Panc1 (cell line): ENCODE data around the gene RBBP7.

Experiments used
- POLR2AphosphoS5 ChIP-seq: IDR thresholded peaks from 2 replicates; pipeline ENCODE4 v1.6.1; 2012; ENCODE audit warnings: mild to moderate bottlenecking, low read depth, low read length, moderate library complexity
- SIN3A ChIP-seq: IDR thresholded peaks from 2 replicates; pipeline ENCODE4 v1.6.1; 2012; ENCODE audit warnings: low read depth, mild to moderate bottlenecking, low read length, moderate library complexity, borderline replicate concordance; ENCODE audit not compliant: insufficient read depth
- TCF7L2 ChIP-seq: IDR thresholded peaks from 2 replicates; pipeline ENCODE4 v1.6.1; 2011; ENCODE audit warnings: mild to moderate bottlenecking, low read depth, low read length, inconsistent platforms
- TF ChIP-seq, protein P1 (sequence below): fragments of 450-650 bp; IDR thresholded peaks from 2 replicates; pipeline ENCODE4 v1.5.1; 2017; ENCODE audit warnings: mild to moderate bottlenecking

DNA sequence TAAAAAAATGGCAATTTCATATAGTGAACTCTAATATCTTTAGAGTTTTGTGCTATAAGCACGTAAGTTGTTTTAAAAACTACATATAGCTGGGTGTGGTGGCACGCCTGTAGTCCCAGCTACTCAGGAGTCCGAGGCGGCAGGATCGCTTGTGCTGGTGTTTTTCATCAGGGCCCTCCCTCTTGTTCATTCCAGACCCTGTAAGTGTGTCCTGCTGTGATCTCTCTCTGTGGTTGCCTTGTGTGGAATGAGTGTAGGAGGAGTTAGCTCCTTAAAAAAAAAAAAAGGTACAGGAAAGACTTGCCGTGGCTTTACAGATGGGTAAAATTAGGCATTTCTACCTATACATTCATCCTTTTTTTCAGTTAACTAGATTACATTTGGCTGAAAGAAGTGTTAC, 35.4 kb downstream of the RBBP7 start:
- TF ChIP-seq POLR2AphosphoS5: no peak
- TF ChIP-seq, protein P1, sequence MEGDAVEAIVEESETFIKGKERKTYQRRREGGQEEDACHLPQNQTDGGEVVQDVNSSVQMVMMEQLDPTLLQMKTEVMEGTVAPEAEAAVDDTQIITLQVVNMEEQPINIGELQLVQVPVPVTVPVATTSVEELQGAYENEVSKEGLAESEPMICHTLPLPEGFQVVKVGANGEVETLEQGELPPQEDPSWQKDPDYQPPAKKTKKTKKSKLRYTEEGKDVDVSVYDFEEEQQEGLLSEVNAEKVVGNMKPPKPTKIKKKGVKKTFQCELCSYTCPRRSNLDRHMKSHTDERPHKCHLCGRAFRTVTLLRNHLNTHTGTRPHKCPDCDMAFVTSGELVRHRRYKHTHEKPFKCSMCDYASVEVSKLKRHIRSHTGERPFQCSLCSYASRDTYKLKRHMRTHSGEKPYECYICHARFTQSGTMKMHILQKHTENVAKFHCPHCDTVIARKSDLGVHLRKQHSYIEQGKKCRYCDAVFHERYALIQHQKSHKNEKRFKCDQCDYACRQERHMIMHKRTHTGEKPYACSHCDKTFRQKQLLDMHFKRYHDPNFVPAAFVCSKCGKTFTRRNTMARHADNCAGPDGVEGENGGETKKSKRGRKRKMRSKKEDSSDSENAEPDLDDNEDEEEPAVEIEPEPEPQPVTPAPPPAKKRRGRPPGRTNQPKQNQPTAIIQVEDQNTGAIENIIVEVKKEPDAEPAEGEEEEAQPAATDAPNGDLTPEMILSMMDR: no peak
- TF ChIP-seq SIN3A: no peak
- no peak for TF ChIP-seq TCF7L2
